ENCODE measurements around the gene SOD2.
"Not testable (repeated sequence)": the region's sequence is repeated elsewhere in the genome, so short reads cannot be mapped to it uniquely, and the experiment has no call there.

SOD2 gene

GRCh38 chr6:159693128-159693893, at the start of gene SOD2:
SOD2 (minus strand) TSS chr6:159693241; CDS start chr6:159693167, 74 bp downstream.
- H3K27me3 ChIP-seq (ENCODE audit: insufficient read depth, insufficient read length), result no peaks in the 10 kb centered on the region
- peak; percentile 65 for DNase-seq (ENCODE audit: low read depth, low spot score)
- H3K9me3 ChIP-seq (ENCODE audit: insufficient read depth, low read length), result no peaks in the 10 kb centered on the region
- TF ChIP-seq YY1 (IDR thresholded peaks at IDR 0.05; ENCODE audit: insufficient read depth, insufficient read length) (no peak), SUZ12 (IDR thresholded peaks at IDR 0.05; ENCODE audit: extremely low read depth, insufficient read depth, insufficient read length) (no peak), ZNF274 (IDR thresholded peaks at IDR 0.05; ENCODE audit: low read depth, low read length) (no peak)
- peak within 1 kb of the TSS; percentile 87 for H3K4me3 ChIP-seq (ENCODE audit: insufficient read length, low read depth)
- H3K9ac ChIP-seq (ENCODE audit: insufficient read length, low read depth), result peak within 1 kb of the TSS; percentile 96
- H3K4me1 ChIP-seq (ENCODE audit: insufficient read depth, insufficient read length), result peaks cover 7% of the 10 kb centered on the region
- peaks cover 11% of the 10 kb centered on the region for H3K36me3 ChIP-seq (ENCODE audit: insufficient read depth, insufficient read length, low read length)

- no peak for DNase-seq (ENCODE audit: low read depth, low spot score)
- H3K27me3 ChIP-seq (ENCODE audit: insufficient read depth, insufficient read length), result no peaks in the 10 kb centered on the region
- no peak overlapping the region for H3K9ac ChIP-seq (ENCODE audit: insufficient read length, low read depth)
- no peaks in the 10 kb centered on the region for H3K4me1 ChIP-seq (ENCODE audit: insufficient read depth, insufficient read length)
- peaks cover 83% of the 10 kb centered on the region for H3K36me3 ChIP-seq (ENCODE audit: insufficient read depth, insufficient read length, low read length)
- TF ChIP-seq SUZ12 (IDR thresholded peaks at IDR 0.05; ENCODE audit: extremely low read depth, insufficient read depth, insufficient read length) (no peak), YY1 (IDR thresholded peaks at IDR 0.05; ENCODE audit: insufficient read depth, insufficient read length) (no peak), ZNF274 (IDR thresholded peaks at IDR 0.05; ENCODE audit: low read depth, low read length) (no peak)
- no peak overlapping the region for H3K4me3 ChIP-seq (ENCODE audit: insufficient read length, low read depth)
- no peaks in the 10 kb centered on the region for H3K9me3 ChIP-seq (ENCODE audit: insufficient read depth, low read length)
Measured at GRCh38 chr6:159742165-159742564, 49.1 kb upstream of the SOD2 start.

- TF ChIP-seq YY1 (IDR thresholded peaks at IDR 0.05; ENCODE audit: insufficient read depth, insufficient read length), result no peak
- TF ChIP-seq ZNF274 (IDR thresholded peaks at IDR 0.05; ENCODE audit: low read depth, low read length), result no peak
- no peak for TF ChIP-seq SUZ12 (IDR thresholded peaks at IDR 0.05; ENCODE audit: extremely low read depth, insufficient read depth, insufficient read length)
Measured at GRCh38 chr6:159739341-159739740, 46.3 kb upstream of the SOD2 start.

GRCh38 chr6:159736908-159737307, 43.9 kb upstream of the SOD2 start:
- Histone ChIP-seq H3K4me3 (ENCODE audit: insufficient read length, low read depth) (no peak overlapping the region), H3K9me3 (ENCODE audit: insufficient read depth, low read length) (no peaks in the 10 kb centered on the region), H3K9ac (ENCODE audit: insufficient read length, low read depth) (no peak overlapping the region), H3K27me3 (ENCODE audit: insufficient read depth, insufficient read length) (no peaks in the 10 kb centered on the region), H3K4me1 (ENCODE audit: insufficient read depth, insufficient read length) (no peaks in the 10 kb centered on the region), H3K36me3 (ENCODE audit: insufficient read depth, insufficient read length, low read length) (peaks cover 42% of the 10 kb centered on the region)
- TF ChIP-seq SUZ12 (IDR thresholded peaks at IDR 0.05; ENCODE audit: extremely low read depth, insufficient read depth, insufficient read length) (no peak), YY1 (IDR thresholded peaks at IDR 0.05; ENCODE audit: insufficient read depth, insufficient read length) (no peak), ZNF274 (IDR thresholded peaks at IDR 0.05; ENCODE audit: low read depth, low read length) (no peak)
- no peak for DNase-seq (ENCODE audit: low read depth, low spot score)

More at GRCh38 chr6:159739341-159739740, 46.3 kb upstream of the SOD2 start:
- Histone ChIP-seq H3K4me3 (ENCODE audit: insufficient read length, low read depth) (no peak overlapping the region), H3K9ac (ENCODE audit: insufficient read length, low read depth) (no peak overlapping the region), H3K4me1 (ENCODE audit: insufficient read depth, insufficient read length) (no peaks in the 10 kb centered on the region), H3K36me3 (ENCODE audit: insufficient read depth, insufficient read length, low read length) (peaks cover 62% of the 10 kb centered on the region), H3K27me3 (ENCODE audit: insufficient read depth, insufficient read length) (no peaks in the 10 kb centered on the region), H3K9me3 (ENCODE audit: insufficient read depth, low read length) (no peaks in the 10 kb centered on the region)
- DNase-seq (ENCODE audit: low read depth, low spot score), result no peak

GRCh38 chr6:159733395-159733794, 40.4 kb upstream of the SOD2 start:
- DNase-seq (ENCODE audit: low read depth, low spot score); H3K9ac ChIP-seq (ENCODE audit: insufficient read length, low read depth); H3K27me3 ChIP-seq (ENCODE audit: insufficient read depth, insufficient read length); H3K9me3 ChIP-seq (ENCODE audit: insufficient read depth, low read length); H3K4me1 ChIP-seq (ENCODE audit: insufficient read depth, insufficient read length); H3K4me3 ChIP-seq (ENCODE audit: insufficient read length, low read depth): not testable (repeated sequence)
- H3K36me3 ChIP-seq (ENCODE audit: insufficient read depth, insufficient read length, low read length), result peaks cover 34% of the 10 kb centered on the region

GRCh38 chr6:159732550-159732949, 39.5 kb upstream of the SOD2 start:
- peaks cover 27% of the 10 kb centered on the region for H3K36me3 ChIP-seq (ENCODE audit: insufficient read depth, insufficient read length, low read length)
- not testable (repeated sequence) for H3K9ac ChIP-seq (ENCODE audit: insufficient read length, low read depth); H3K27me3 ChIP-seq (ENCODE audit: insufficient read depth, insufficient read length); DNase-seq (ENCODE audit: low read depth, low spot score); H3K4me3 ChIP-seq (ENCODE audit: insufficient read length, low read depth); H3K9me3 ChIP-seq (ENCODE audit: insufficient read depth, low read length); H3K4me1 ChIP-seq (ENCODE audit: insufficient read depth, insufficient read length)

GRCh38 chr6:159730332-159730676, 37.3 kb upstream of the SOD2 start:
- no peak for DNase-seq (ENCODE audit: low read depth, low spot score)
- Histone ChIP-seq H3K9ac (ENCODE audit: insufficient read length, low read depth) (no peak overlapping the region), H3K27me3 (ENCODE audit: insufficient read depth, insufficient read length) (no peaks in the 10 kb centered on the region), H3K4me3 (ENCODE audit: insufficient read length, low read depth) (no peak overlapping the region), H3K36me3 (ENCODE audit: insufficient read depth, insufficient read length, low read length) (peaks cover 18% of the 10 kb centered on the region), H3K4me1 (ENCODE audit: insufficient read depth, insufficient read length) (no peaks in the 10 kb centered on the region), H3K9me3 (ENCODE audit: insufficient read depth, low read length) (no peaks in the 10 kb centered on the region)
- TF ChIP-seq ZNF274 (IDR thresholded peaks at IDR 0.05; ENCODE audit: low read depth, low read length), result no peak
- no peak for TF ChIP-seq YY1 (IDR thresholded peaks at IDR 0.05; ENCODE audit: insufficient read depth, insufficient read length)
- TF ChIP-seq SUZ12 (IDR thresholded peaks at IDR 0.05; ENCODE audit: extremely low read depth, insufficient read depth, insufficient read length), result no peak

Measured in NT2/D1 (cell line).